Keratinocyte (primary cell): Measurements from ENCODE around the gene ATXN7L1. TPM values are rescaled to one million over a fixed set of nuclear protein-coding genes. Genes with fewer than 3 reads are reported as not detected.

Experiments
- DNase-seq: peaks from one replicate; pipeline ENCODE4 v3.0.0-alpha.2; 2011; ENCODE audit warnings: low read depth, missing footprints, low spot score
- FAIRE-seq: peaks from 2 replicates; lab custom pipeline; 2011; peaks lifted over from hg19 to GRCh38; lab: Jason Lieb, UNC
- H2AFZ ChIP-seq: 2 replicates; pipeline ENCODE4 v1.6.0; 2012; ENCODE audit warnings: low read length, control low read depth, inconsistent platforms; ENCODE audit not compliant: control insufficient read depth
- H3K27ac ChIP-seq: 2 replicates; pipeline ENCODE4 v1.5.1; 2011; ENCODE audit warnings: low read length; ENCODE audit not compliant: control insufficient read depth, insufficient read depth
- H3K27me3 ChIP-seq: 3 replicates; pipeline ENCODE4 v1.6.0; 2011; ENCODE audit warnings: low read length; ENCODE audit not compliant: control insufficient read depth, insufficient read depth; ENCODE audit errors: extremely low read depth
- H3K36me3 ChIP-seq, 2 experiments: 2 replicates in 1 of 2; 3 replicates in 1 of 2; pipeline ENCODE4 v1.5.1; 2011; ENCODE audit warnings: low read length in 2 of 2, mild to moderate bottlenecking in 1 of 2; ENCODE audit not compliant: control insufficient read depth in 2 of 2, insufficient read depth in 2 of 2; ENCODE audit errors: extremely low read depth in 1 of 2
- H3K4me1 ChIP-seq: 3 replicates; pipeline ENCODE4 v1.5.1; 2011; ENCODE audit warnings: low read length; ENCODE audit not compliant: control insufficient read depth, insufficient read depth; ENCODE audit errors: extremely low read depth
- H3K4me2 ChIP-seq: 3 replicates; pipeline ENCODE4 v1.6.0; 2011; ENCODE audit warnings: low read depth, low read length; ENCODE audit not compliant: control insufficient read depth, insufficient read depth; ENCODE audit errors: extremely low read depth
- H3K4me3 ChIP-seq, 3 experiments: fragments of 200-600 bp in 1 of 3; sonication (generic) in 1 of 3; 2 replicates in 2 of 3; 3 replicates in 1 of 3; pipeline ENCODE4 v1.5.1; 2011 to 2016; ENCODE audit warnings: low read length in 3 of 3, mild to moderate bottlenecking in 3 of 3, control low read depth in 2 of 3, inconsistent platforms in 1 of 3, low read depth in 1 of 3, mixed read lengths in 1 of 3, mixed run types in 1 of 3, moderate library complexity in 1 of 3; ENCODE audit not compliant: control insufficient read depth in 2 of 3, insufficient read depth in 2 of 3; ENCODE audit errors: extremely low read depth in 1 of 3
- H3K79me2 ChIP-seq: 2 replicates; pipeline ENCODE4 v1.6.0; 2012; ENCODE audit warnings: low read length; ENCODE audit not compliant: control insufficient read depth, insufficient read depth
- H3K9ac ChIP-seq: 3 replicates; pipeline ENCODE4 v1.6.0; 2011; ENCODE audit warnings: low read length; ENCODE audit not compliant: control insufficient read depth, insufficient read depth; ENCODE audit errors: extremely low read depth
- H3K9me1 ChIP-seq: 3 replicates; pipeline ENCODE4 v1.6.0; 2011; ENCODE audit warnings: low read length; ENCODE audit not compliant: control insufficient read depth, insufficient read depth; ENCODE audit errors: extremely low read depth
- H3K9me3 ChIP-seq: 2 replicates; pipeline ENCODE4 v1.5.1; 2012; ENCODE audit warnings: low read depth, low read length; ENCODE audit not compliant: control insufficient read depth
- H4K20me1 ChIP-seq: 3 replicates; pipeline ENCODE4 v1.6.0; 2011; ENCODE audit warnings: low read length; ENCODE audit not compliant: control insufficient read depth, insufficient read depth; ENCODE audit errors: extremely low read depth
- CTCF ChIP-seq, 3 experiments: IDR thresholded peaks in 1 of 3; conservative IDR thresholded peaks in 1 of 3; optimal IDR thresholded peaks in 1 of 3; 2 replicates in 2 of 3; 3 replicates in 1 of 3; pipeline versions ENCODE3 to v1.5.1; 2011; ENCODE audit warnings: low read length in 3 of 3, mild to moderate bottlenecking in 3 of 3, moderate library complexity in 2 of 3, control low read depth in 1 of 3, inconsistent platforms in 1 of 3; ENCODE audit not compliant: insufficient read depth in 2 of 3; ENCODE audit errors: extremely low read depth in 1 of 3
- EZH2 ChIP-seq: IDR thresholded peaks from one replicate; pipeline ENCODE4 v1.6.1; 2012; ENCODE audit warnings: inconsistent platforms, mild to moderate bottlenecking, low read length, moderate library complexity
- dilution Hi-C: fragments of 300-500 bp; cut with MboI; formaldehyde crosslinking; loops from one replicate; pipeline ENCODE4 v1.7.0; 2020; ENCODE audit warnings: low sequenced_read_pairs; ENCODE audit not compliant: extremely low pct_ligation_motif_present
- polyA plus RNA-seq, 5 experiments: library from polyadenylated mRNA; depleted of rRNA in 3 of 5; stranded (reverse) in 3 of 5; stranded (forward) in 1 of 5; unstranded in 1 of 5; fragments of >200 nt; gene quantifications; 1 replicate in 1 of 5; 2 replicates in 3 of 5; 3 replicates in 1 of 5; pipeline versions ENCODE4 v1.2.1 to v1.2.3, GENCODE V29; 2011 to 2012; ENCODE audit warnings: missing spikeins in 2 of 5, low read depth in 1 of 5, low replicate concordance in 1 of 5

Gene ATXN7L1
- polyA plus RNA-seq, 1 donor (not counting 4 experiments of a cell fraction or from before 2014, with no cell fraction given), result 4.8 TPM

GRCh38 chr7:105724688-105725087, 151.7 kb downstream of the ATXN7L1 start:
- Histone ChIP-seq H4K20me1 (no peaks in the 10 kb centered on the region), H3K79me2 (no peaks in the 10 kb centered on the region), H3K4me1 (no peaks in the 10 kb centered on the region), H3K36me3 (peaks cover 0 to 2% of the 10 kb centered on the region in 2 experiments), H3K27ac (no peak overlapping the region), H3K9ac (no peak overlapping the region), H3K9me3 (no peaks in the 10 kb centered on the region), H3K4me3 (no peak overlapping the region), H3K9me1 (no peaks in the 10 kb centered on the region), H3K4me2 (no peak overlapping the region), H2AFZ (no peak overlapping the region), H3K27me3 (no peaks in the 10 kb centered on the region)
- no peak for TF ChIP-seq CTCF (optimal IDR thresholded peaks at IDR 0.05 in 1 of 3, IDR thresholded peaks at IDR 0.05 in 1 of 3, conservative IDR thresholded peaks at IDR 0.05 in 1 of 3; ENCODE audit: extremely low read depth in 1 of 3, insufficient read depth in 2 of 3, low read length in 3 of 3)
- TF ChIP-seq EZH2, result no peak
- DNase-seq (no peak), FAIRE-seq (no peak)
- dilution Hi-C loops, result no loop called here

GRCh38 chr7:105723572-105723971, 152.8 kb downstream of the ATXN7L1 start:
- DNase-seq (no peak), FAIRE-seq (no peak)
- dilution Hi-C loops, result no loop called here
- H3K4me1 ChIP-seq, result no peaks in the 10 kb centered on the region
- H3K4me2 ChIP-seq, result no peak overlapping the region
- H3K9ac ChIP-seq, result no peak overlapping the region
- no peaks in the 10 kb centered on the region for H3K9me3 ChIP-seq
- H3K27ac ChIP-seq, result no peak overlapping the region
- H4K20me1 ChIP-seq, result no peaks in the 10 kb centered on the region
- no peaks in the 10 kb centered on the region for H3K9me1 ChIP-seq
- no peaks in the 10 kb centered on the region for H3K27me3 ChIP-seq
- no peaks in the 10 kb centered on the region for H3K79me2 ChIP-seq
- no peak overlapping the region for H3K4me3 ChIP-seq
- TF ChIP-seq CTCF (optimal IDR thresholded peaks at IDR 0.05 in 1 of 3, IDR thresholded peaks at IDR 0.05 in 1 of 3, conservative IDR thresholded peaks at IDR 0.05 in 1 of 3; ENCODE audit: extremely low read depth in 1 of 3, insufficient read depth in 2 of 3, low read length in 3 of 3) (no peak), EZH2 (no peak)
- peaks cover 0 to 2% of the 10 kb centered on the region in 2 experiments for H3K36me3 ChIP-seq
- H2AFZ ChIP-seq, result no peak overlapping the region
